ENCODE results near the gene ADGRV1.
"Not testable (repeated sequence)": the region's sequence is repeated elsewhere in the genome, so short reads cannot be mapped to it uniquely, and the experiment has no call there.

Gene ADGRV1

GRCh38 chr5:90830058-90830457 lies 271.5 kb downstream of the ADGRV1 start:
- no peak for DNase-seq

- no peak for DNase-seq
These were observed 275.2 kb downstream of the ADGRV1 start for GRCh38 chr5:90833753-90834152.

GRCh38 chr5:90834711-90835110 lies 276.1 kb downstream of the ADGRV1 start:
- no peak for DNase-seq

- peak; percentile 6 for DNase-seq
These were observed 284.8 kb downstream of the ADGRV1 start for GRCh38 chr5:90843443-90843842.

GRCh38 chr5:90844931-90845330 lies 286.3 kb downstream of the ADGRV1 start:
- no peak for DNase-seq

GRCh38 chr5:90845723-90846554 lies 287.3 kb downstream of the ADGRV1 start:
- no peak for DNase-seq

GRCh38 chr5:90847606-90848005 lies 289.0 kb downstream of the ADGRV1 start:
- not testable (repeated sequence) for DNase-seq

- no peak for DNase-seq
These were observed 291.3 kb downstream of the ADGRV1 start for GRCh38 chr5:90849939-90850338.

- DNase-seq = no peak
These were observed 293.9 kb downstream of the ADGRV1 start for GRCh38 chr5:90852531-90852930.

GRCh38 chr5:90853750-90854149 lies 295.2 kb downstream of the ADGRV1 start:
- DNase-seq = no peak

- no peak for DNase-seq
These were observed 295.6 kb downstream of the ADGRV1 start for GRCh38 chr5:90854169-90854568.

- DNase-seq = no peak
These were observed 296.9 kb downstream of the ADGRV1 start for GRCh38 chr5:90855296-90856010.

- no peak for DNase-seq
These were observed 303.4 kb downstream of the ADGRV1 start for GRCh38 chr5:90861843-90862586.

GRCh38 chr5:90865180-90865579 lies 306.6 kb downstream of the ADGRV1 start:
- DNase-seq = no peak

- peak; percentile 30 for DNase-seq
These were observed 307.7 kb downstream of the ADGRV1 start for GRCh38 chr5:90866333-90866732.

GRCh38 chr5:90866915-90867731 lies 308.5 kb downstream of the ADGRV1 start:
- DNase-seq = peak; percentile 53

GRCh38 chr5:90868799-90869198 lies 310.2 kb downstream of the ADGRV1 start:
- no peak for DNase-seq

- no peak for DNase-seq
These were observed 312.9 kb downstream of the ADGRV1 start for GRCh38 chr5:90871391-90871991.

- peak; percentile 4 for DNase-seq
These were observed 314.5 kb downstream of the ADGRV1 start for GRCh38 chr5:90873033-90873517.

GRCh38 chr5:90874066-90874465 lies 315.5 kb downstream of the ADGRV1 start:
- DNase-seq = no peak

GRCh38 chr5:90875456-90875855 lies 316.9 kb downstream of the ADGRV1 start:
- no peak for DNase-seq

- no peak for DNase-seq
These were observed 317.8 kb downstream of the ADGRV1 start for GRCh38 chr5:90876366-90876765.
